ENCODE data around the gene PTPRD.

Gene PTPRD

DNA sequence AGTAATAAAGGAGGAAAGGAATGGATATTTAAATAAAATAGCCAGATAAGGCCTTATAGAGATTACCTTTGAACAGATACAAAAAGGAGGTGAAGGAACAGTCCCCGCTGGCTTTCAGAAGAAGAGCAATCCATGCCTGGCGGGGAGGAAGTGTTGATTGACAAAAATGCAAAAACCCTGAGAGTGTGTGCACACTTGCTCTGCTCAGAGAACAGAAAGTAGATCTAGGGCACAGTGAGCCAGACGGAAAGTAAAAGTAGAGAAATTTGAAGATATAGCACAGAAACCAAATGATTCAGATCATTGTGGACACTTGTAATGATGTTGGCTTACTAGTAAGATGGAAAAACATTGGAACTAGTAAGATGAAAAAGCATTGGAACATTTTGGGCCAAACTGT is 720.6 kb downstream of the PTPRD start:
- no peak for DNase-seq (ENCODE audit: low read depth in 3 of 3)

DNA sequence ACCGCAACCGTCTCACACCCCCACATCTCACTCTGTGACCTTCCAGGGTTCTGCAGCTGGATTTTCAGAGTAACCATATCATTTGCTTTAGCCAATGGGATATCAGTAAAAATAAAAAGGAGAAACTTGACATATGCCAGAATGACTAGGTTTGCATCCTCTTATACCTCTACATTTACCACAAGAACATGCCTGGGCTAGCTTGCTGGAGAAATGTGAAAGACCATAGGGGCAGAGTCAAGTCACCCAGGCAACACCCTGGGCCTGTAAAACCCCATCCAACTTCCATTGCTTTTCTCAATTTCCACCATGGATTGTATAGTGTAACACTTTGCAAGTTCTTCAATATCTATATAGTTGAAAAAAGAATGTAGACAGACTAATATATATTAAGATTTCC is 731.1 kb downstream of the PTPRD start:
- no peak for DNase-seq (ENCODE audit: low read depth in 3 of 3)

DNA sequence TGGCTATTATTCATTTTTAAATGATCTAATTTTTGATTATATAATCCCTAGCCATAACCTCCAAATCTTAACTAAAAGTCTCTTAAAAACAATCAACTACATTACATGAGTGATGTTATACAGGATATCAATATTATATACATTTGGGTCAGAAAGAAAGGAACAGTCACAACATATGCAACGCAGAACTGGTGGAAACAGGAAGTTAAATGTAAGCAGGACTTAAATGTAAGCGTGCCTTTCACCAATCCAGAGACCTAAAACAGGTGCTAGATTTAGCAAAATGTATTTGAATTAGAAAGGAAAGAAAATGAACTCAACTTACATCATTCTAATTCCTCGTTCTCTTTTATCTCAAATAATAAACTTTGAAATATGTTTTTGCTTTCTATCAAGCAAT is 738.5 kb downstream of the PTPRD start:
- no peak for DNase-seq (ENCODE audit: low read depth in 3 of 3)

DNA sequence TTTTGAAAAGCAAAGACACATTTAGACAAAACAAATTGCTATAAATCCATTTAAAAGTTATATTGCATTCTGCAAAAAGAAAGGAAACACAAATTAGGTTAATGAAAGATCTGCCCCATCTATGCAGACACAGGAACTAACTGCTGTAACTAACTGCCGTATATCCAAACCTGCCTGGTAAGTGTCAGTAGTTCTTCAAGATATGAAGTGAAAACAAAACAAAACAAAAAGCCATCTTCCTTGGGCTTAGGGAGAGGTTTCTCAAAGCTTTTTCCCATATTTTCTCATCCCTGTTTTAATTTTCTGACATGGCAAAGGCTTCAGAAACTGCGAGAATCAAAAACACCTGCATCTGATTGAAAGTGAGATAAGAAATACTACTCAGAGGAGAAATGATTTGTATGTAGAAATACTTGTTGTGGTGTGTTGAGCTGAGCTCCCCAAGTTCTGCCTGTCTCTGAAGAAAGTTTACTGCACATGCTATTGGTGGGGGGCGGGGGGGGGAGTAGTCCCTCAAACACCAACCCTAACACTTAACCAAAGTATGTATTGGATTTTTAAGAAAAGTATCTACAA is 750.5 kb downstream of the PTPRD start:
- no peak for DNase-seq (ENCODE audit: low read depth in 3 of 3)

GRCh38 chr9:9855177-9856078 is 757.4 kb downstream of the PTPRD start:
- DNase-seq (ENCODE audit: low read depth in 3 of 3) = no peak

GRCh38 chr9:9847750-9848149 is 765.1 kb downstream of the PTPRD start:
- DNase-seq (ENCODE audit: low read depth in 3 of 3) = no peak

GRCh38 chr9:9846557-9846956 is 766.2 kb downstream of the PTPRD start:
- DNase-seq (ENCODE audit: low read depth in 3 of 3) = no peak

DNA sequence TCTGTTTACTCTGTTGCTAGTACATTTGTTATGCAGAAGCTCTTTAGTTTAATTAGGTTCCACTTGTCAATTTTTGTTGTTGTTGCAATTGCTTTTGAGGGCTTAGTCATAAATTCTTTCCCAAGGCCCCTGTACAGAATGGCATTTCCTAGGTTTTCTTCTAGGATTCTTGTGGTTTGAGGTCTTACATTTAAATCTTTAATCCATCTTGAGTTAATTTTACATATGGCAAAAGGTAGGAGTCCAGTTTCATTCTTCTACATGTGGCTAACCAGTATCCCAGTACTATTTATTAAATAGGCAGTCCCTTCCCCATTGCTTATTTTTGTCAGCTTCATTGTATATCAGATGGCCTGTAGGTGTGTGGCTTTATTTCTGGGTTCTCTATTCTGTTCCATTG is 792.4 kb downstream of the PTPRD start:
- no peak for DNase-seq (ENCODE audit: low read depth in 3 of 3)

DNA sequence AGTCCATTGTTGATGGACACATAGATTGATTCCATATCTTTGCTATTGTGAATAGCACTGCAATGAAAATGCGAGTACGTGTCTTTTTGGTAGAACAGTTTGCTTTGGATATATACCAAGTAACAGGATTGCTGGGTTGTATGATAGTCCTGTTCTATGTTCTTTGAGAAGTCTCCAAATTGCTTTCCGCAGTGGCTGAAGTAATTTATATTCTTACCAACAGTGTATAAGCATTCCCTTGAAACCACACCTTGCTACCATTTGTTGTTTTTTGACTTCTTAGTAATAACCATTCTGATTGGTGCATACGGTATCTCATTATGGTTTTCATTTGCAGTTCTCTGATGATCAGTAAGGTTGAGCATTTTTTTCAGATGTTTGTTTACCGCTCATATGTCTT is 792.9 kb downstream of the PTPRD start:
- no peak for DNase-seq (ENCODE audit: low read depth in 3 of 3)

DNA sequence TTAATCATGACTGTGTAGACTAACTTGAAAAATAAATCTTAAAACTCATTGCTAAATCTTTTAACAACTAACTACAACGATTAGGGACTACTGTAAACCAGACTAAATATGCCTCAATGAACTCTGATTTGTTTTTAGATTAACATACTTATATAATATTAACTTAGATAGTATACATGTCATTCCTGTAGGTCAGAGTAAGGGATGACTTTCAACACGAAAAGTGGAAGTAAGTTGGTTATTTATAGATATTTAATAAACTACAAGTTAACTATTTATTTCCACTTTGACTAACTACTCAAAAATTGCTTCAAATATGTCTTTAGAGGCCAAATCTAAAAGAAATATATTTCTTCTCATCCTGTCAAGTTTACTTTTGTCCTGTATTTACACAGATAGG is 795.6 kb downstream of the PTPRD start:
- no peak for DNase-seq (ENCODE audit: low read depth in 3 of 3)

GRCh38 chr9:9804109-9804508 is 808.7 kb downstream of the PTPRD start:
- DNase-seq (ENCODE audit: low read depth in 3 of 3) = no peak

DNA sequence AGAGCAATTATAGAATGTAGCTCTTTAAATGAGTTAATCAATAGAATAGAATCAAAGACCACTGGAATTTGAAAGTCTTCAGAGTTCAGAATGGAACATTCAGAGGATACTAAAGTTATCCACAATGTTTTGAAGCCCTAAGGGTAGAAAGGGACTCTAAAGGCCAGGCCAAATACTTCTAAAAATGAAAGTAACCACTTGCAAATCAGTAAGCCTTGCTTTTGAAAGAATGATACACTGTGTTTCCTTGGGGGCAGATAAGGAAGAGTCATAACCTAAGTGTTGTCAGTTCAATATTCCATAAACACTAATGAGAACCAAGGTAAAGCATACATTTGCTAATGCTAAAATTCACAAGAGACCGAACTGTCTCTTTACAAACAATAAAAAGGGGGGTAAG is 813.5 kb downstream of the PTPRD start:
- no peak for DNase-seq (ENCODE audit: low read depth in 3 of 3)

- no peak for DNase-seq (ENCODE audit: low read depth in 3 of 3)
Measured at GRCh38 chr9:9792144-9792857, 820.5 kb downstream of the PTPRD start.

DNA sequence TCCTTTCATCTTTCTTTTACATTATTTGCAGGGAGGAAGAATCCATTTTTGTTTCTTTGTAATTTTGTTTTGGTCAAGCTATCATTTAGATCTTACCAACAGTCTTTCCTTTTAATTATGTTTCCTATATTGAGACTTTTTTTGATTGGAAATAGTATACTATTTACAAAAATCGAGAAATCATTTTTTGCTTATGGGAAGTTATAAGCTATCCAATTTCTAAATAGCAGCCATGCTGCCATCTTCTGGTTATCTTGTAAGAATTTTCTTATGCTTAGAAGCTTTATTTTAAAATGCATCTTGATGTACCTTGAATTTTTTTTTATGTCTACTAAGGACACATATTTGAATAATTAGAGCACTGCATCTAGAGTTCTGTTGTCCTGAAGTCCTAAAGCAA is 821.2 kb downstream of the PTPRD start:
- DNase-seq (ENCODE audit: low read depth in 3 of 3) = no peak

DNA sequence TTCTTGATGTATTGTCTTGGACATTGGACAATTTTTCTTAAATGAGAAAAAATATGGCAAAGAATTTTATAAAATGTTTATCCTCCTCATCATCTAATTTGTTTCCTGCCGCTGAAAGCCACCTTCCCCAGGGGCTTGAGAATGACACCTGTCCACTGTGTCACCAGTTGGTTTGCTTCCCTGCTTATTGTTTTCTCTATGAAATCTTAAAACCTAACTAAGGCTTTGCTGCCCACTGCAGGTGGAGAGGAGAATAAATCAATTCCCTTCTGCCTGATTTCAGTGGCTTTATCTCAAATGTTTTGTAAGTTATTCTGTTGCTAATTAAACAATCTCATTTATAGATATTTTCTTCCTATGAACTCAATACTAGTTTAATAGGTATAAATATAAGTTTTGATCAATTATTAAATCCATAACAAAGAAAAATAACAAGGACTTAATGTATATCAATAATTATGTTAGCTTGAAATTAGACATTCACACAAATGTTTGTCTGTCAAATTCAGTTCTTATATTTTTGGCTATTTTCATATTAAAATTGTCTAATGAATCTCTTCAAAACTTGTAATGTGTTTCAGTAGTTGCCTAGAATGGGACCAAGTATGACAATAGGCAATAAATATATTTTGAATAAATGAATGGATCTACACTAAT is 822.5 kb downstream of the PTPRD start:
- DNase-seq (ENCODE audit: low read depth in 3 of 3) = no peak

GRCh38 chr9:9783711-9784110 is 829.1 kb downstream of the PTPRD start:
- DNase-seq (ENCODE audit: low read depth in 3 of 3) = no peak

DNA sequence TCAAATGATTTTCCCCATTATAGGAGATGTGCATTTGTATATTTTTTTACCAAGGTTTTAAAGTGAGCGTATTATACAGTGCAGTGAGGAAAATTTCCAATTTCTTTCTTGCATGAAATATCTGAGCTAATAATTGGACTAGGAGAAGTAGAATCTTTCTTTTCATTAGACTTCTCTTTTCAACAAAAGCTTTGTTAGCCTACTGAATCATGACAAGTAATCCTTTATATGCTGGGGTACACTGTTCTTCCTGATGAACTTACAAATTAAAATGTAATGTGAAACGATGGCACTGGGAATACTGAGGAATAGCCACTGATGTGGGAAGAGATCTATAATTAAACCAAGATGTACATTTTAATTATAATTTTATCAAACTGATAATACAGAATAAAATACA is 829.6 kb downstream of the PTPRD start:
- DNase-seq (ENCODE audit: low read depth in 3 of 3) = no peak

- DNase-seq (ENCODE audit: low read depth in 3 of 3) = no peak
Measured at GRCh38 chr9:9778293-9778692, 834.5 kb downstream of the PTPRD start.

GRCh38 chr9:9774471-9774870 is 838.3 kb downstream of the PTPRD start:
- no peak for DNase-seq (ENCODE audit: low read depth in 3 of 3)

GRCh38 chr9:9771314-9771713 is 841.5 kb downstream of the PTPRD start:
- DNase-seq (ENCODE audit: low read depth in 3 of 3) = no peak

DNA sequence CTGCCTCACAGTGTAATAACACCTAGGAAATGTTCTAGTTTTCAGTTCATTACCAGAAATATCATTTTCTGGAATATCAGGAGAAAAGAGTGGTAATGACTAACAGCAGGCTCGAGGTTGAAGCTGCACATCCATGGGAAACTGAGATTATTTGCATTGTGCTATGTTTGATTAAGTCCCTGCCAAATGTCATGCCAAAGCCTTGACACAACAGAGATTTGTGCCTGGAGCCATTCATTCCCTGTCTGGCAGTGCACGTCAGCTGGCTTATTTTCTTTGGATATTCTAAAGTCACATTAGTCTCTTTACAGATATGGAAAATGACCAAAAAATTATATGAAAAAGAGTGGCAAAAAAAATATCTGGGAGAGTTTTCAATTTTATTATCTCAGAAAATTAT is 848.0 kb downstream of the PTPRD start:
- no peak for DNase-seq (ENCODE audit: low read depth in 3 of 3)

GRCh38 chr9:9754186-9754585 is 858.6 kb downstream of the PTPRD start:
- no peak for DNase-seq (ENCODE audit: low read depth in 3 of 3)
